Measurements from ENCODE around the gene MDM1.

The MDM1 gene

GRCh38 chr12:68350753-68351152, 18.6 kb upstream of the MDM1 start:
- POLR2A ChIA-PET: no interaction called here
- H3K27ac ChIP-seq (ENCODE audit: extremely low read depth, low read depth, low read length): no peak overlapping the region
- H3K9me3 ChIP-seq (ENCODE audit: control insufficient read depth, insufficient read depth, low read depth, low read length): no peaks in the 10 kb centered on the region
- no peaks in the 10 kb centered on the region for H3K36me3 ChIP-seq (ENCODE audit: control insufficient read depth in 2 of 2, insufficient read depth in 1 of 2, low read length in 2 of 2)
- TF ChIP-seq ZNF398 (tag by site-specific recombination; IDR thresholded peaks at IDR 0.05) (no peak), ZNF248 (tag by site-specific recombination; IDR thresholded peaks at IDR 0.05) (no peak), GLIS1 (tag by site-specific recombination; IDR thresholded peaks at IDR 0.05) (no peak), ZNF626 (tag by site-specific recombination; IDR thresholded peaks at IDR 0.05) (no peak), ZNF664 (tag by site-specific recombination; IDR thresholded peaks at IDR 0.05) (no peak), ZNF112 (tag by site-specific recombination; IDR thresholded peaks at IDR 0.05) (no peak), ZNF580 (tag by site-specific recombination; IDR thresholded peaks at IDR 0.05) (no peak), ZNF571 (tag by site-specific recombination; IDR thresholded peaks at IDR 0.05) (no peak)
- H3K4me1 ChIP-seq (ENCODE audit: control insufficient read depth, insufficient read depth, low read length): no peaks in the 10 kb centered on the region
- no peak overlapping the region for H3K4me3 ChIP-seq (ENCODE audit: low read depth, low read length)
- CTCF ChIA-PET: no interaction called here

GRCh38 chr12:68349921-68350606, 17.9 kb upstream of the MDM1 start:
- Histone ChIP-seq H3K4me1 (ENCODE audit: control insufficient read depth, insufficient read depth, low read length) (no peaks in the 10 kb centered on the region), H3K27ac (ENCODE audit: extremely low read depth, low read depth, low read length) (no peak overlapping the region), H3K4me3 (ENCODE audit: low read depth, low read length) (no peak overlapping the region), H3K36me3 (ENCODE audit: control insufficient read depth in 2 of 2, insufficient read depth in 1 of 2, low read length in 2 of 2) (no peaks in the 10 kb centered on the region), H3K9me3 (ENCODE audit: control insufficient read depth, insufficient read depth, low read depth, low read length) (no peaks in the 10 kb centered on the region)
- TF ChIP-seq ZNF391 (tag by site-specific recombination; IDR thresholded peaks at IDR 0.05; ENCODE audit: borderline replicate concordance, low read depth) (no peak), ZNF121 (tag by site-specific recombination; IDR thresholded peaks at IDR 0.05) (no peak), SCRT2 (tag by site-specific recombination; IDR thresholded peaks at IDR 0.05) (0 out of 2 replicates have a peak, but pooled peaks have one; percentile 20), OSR2 (tag by site-specific recombination; IDR thresholded peaks at IDR 0.05) (no peak), INSM2 (tag by site-specific recombination; IDR thresholded peaks at IDR 0.05) (no peak)
- ChIA-PET POLR2A (no interaction called here), CTCF (interaction anchor here (1.0 to 1.4 kb wide), 2 partner anchors 10 to 480 kb away, joined by 4 to 5 read pairs; no protein-coding TSS in a partner anchor)

GRCh38 chr12:68349220-68349621, 17.1 kb upstream of the MDM1 start:
- CTCF ChIA-PET: interaction anchor here (1.0 to 1.4 kb wide), 2 partner anchors 10 to 481 kb away, joined by 4 to 5 read pairs; no protein-coding TSS in a partner anchor
- Histone ChIP-seq H3K4me1 (ENCODE audit: control insufficient read depth, insufficient read depth, low read length) (no peaks in the 10 kb centered on the region), H3K9me3 (ENCODE audit: control insufficient read depth, insufficient read depth, low read depth, low read length) (no peaks in the 10 kb centered on the region), H3K27ac (ENCODE audit: extremely low read depth, low read depth, low read length) (no peak overlapping the region), H3K4me3 (ENCODE audit: low read depth, low read length) (no peak overlapping the region), H3K36me3 (ENCODE audit: control insufficient read depth in 2 of 2, insufficient read depth in 1 of 2, low read length in 2 of 2) (no peaks in the 10 kb centered on the region)
- POLR2A ChIA-PET: no interaction called here
- no peak for TF ChIP-seq KLF1 (tag by site-specific recombination; IDR thresholded peaks at IDR 0.05)

- TF ChIP-seq YY1 (tag by site-specific recombination; IDR thresholded peaks at IDR 0.05): no peak
- TF ChIP-seq ZIC2 (tag by site-specific recombination; IDR thresholded peaks at IDR 0.05): no peak
- no peak for TF ChIP-seq SALL2 (tag by site-specific recombination; IDR thresholded peaks at IDR 0.05; ENCODE audit: borderline replicate concordance)
- no peak for TF ChIP-seq ELK4 (IDR thresholded peaks at IDR 0.05; ENCODE audit: borderline replicate concordance, low read depth, low read length)
- TF ChIP-seq ZNF692 (tag by site-specific recombination; IDR thresholded peaks at IDR 0.05): no peak
- TF ChIP-seq ZNF398 (tag by site-specific recombination; IDR thresholded peaks at IDR 0.05): no peak
- Histone ChIP-seq H3K9me3 (ENCODE audit: control insufficient read depth, insufficient read depth, low read depth, low read length) (no peaks in the 10 kb centered on the region), H3K27ac (ENCODE audit: extremely low read depth, low read depth, low read length) (no peak overlapping the region), H3K4me1 (ENCODE audit: control insufficient read depth, insufficient read depth, low read length) (no peaks in the 10 kb centered on the region), H3K36me3 (ENCODE audit: control insufficient read depth in 2 of 2, insufficient read depth in 1 of 2, low read length in 2 of 2) (no peaks in the 10 kb centered on the region), H3K4me3 (ENCODE audit: low read depth, low read length) (no peak overlapping the region)
- ChIA-PET CTCF (interaction anchor here (0.6 to 1.4 kb wide), 2 partner anchors 11 to 19 kb away, joined by 3 to 4 read pairs; no protein-coding TSS in a partner anchor), POLR2A (no interaction called here)
Measured at GRCh38 chr12:68348419-68348818, 16.3 kb upstream of the MDM1 start.

Data from HEK293 (cell line).